Skeletal muscle satellite cell (primary cell): ENCODE results near the gene KIF5A.
A peak's percentile ranks its signal among the peaks of the same experiment; 100 is the strongest.

ENCODE experiments used
- H3K27me3 ChIP-seq: 2 replicates; pipeline ENCODE4 v1.7.0; 2013; ENCODE audit warnings: low read length; ENCODE audit not compliant: control insufficient read depth, insufficient read depth
- H3K36me3 ChIP-seq: 2 replicates; pipeline ENCODE4 v1.7.0; 2013; ENCODE audit warnings: mild to moderate bottlenecking, control low read depth, low read length; ENCODE audit not compliant: insufficient read depth
- H3K4me1 ChIP-seq: 2 replicates; pipeline ENCODE4 v1.7.0; 2013; ENCODE audit warnings: low read length; ENCODE audit not compliant: control insufficient read depth, insufficient read depth
- H3K4me2 ChIP-seq: 2 replicates; pipeline ENCODE4 v1.7.0; 2013; ENCODE audit warnings: mild to moderate bottlenecking, low read length
- H3K4me3 ChIP-seq: 2 replicates; pipeline ENCODE4 v1.7.0; 2013; ENCODE audit warnings: low read length
- H3K9ac ChIP-seq: 2 replicates; pipeline ENCODE4 v1.7.0; 2013; ENCODE audit warnings: mild to moderate bottlenecking, low read depth, low read length, moderate library complexity
- H3K9me3 ChIP-seq: replicated peaks from 2 replicates; pipeline ENCODE4 v1.7.0; 2013; ENCODE audit warnings: mild to moderate bottlenecking, control low read depth, low read length

The KIF5A gene

GRCh38 chr12:57521525-57522010 lies 28.3 kb upstream of the KIF5A start:
- Histone ChIP-seq H3K4me2 (peak overlapping the region; percentile 82), H3K4me1 (peaks cover 58% of the 10 kb centered on the region), H3K9ac (peak overlapping the region; percentile 77), H3K36me3 (peaks cover 52% of the 10 kb centered on the region), H3K27me3 (no peaks in the 10 kb centered on the region), H3K9me3 (no peaks in the 10 kb centered on the region), H3K4me3 (peak overlapping the region; percentile 85)

GRCh38 chr12:57522011-57522886 lies 27.6 kb upstream of the KIF5A start, which contains the start of gene MBD6:
Gene MBD6, plus strand, starts transcription at chr12:57522824. Its CDS starts 1,480 bp downstream, at chr12:57524304.
- Histone ChIP-seq H3K4me1 (peaks cover 57% of the 10 kb centered on the region), H3K9me3 (no peaks in the 10 kb centered on the region), H3K27me3 (no peaks in the 10 kb centered on the region), H3K4me3 (peak within 1 kb of the TSS; percentile 85), H3K36me3 (peaks cover 52% of the 10 kb centered on the region), H3K4me2 (peak within 1 kb of the TSS; percentile 92), H3K9ac (peak within 1 kb of the TSS; percentile 86)

GRCh38 chr12:57522887-57523705 lies 26.7 kb upstream of the KIF5A start:
- H3K9ac ChIP-seq = peak overlapping the region; percentile 86
- H3K9me3 ChIP-seq = no peaks in the 10 kb centered on the region
- peak overlapping the region; percentile 85 for H3K4me3 ChIP-seq
- H3K4me2 ChIP-seq = peak overlapping the region; percentile 92
- peaks cover 49% of the 10 kb centered on the region for H3K4me1 ChIP-seq
- no peaks in the 10 kb centered on the region for H3K27me3 ChIP-seq
- peaks cover 51% of the 10 kb centered on the region for H3K36me3 ChIP-seq

GRCh38 chr12:57523706-57524614 lies 25.9 kb upstream of the KIF5A start:
- peaks cover 41% of the 10 kb centered on the region for H3K4me1 ChIP-seq

GRCh38 chr12:57524814-57525614 lies 24.8 kb upstream of the KIF5A start:
- Histone ChIP-seq H3K36me3 (peaks cover 50% of the 10 kb centered on the region), H3K27me3 (no peaks in the 10 kb centered on the region), H3K4me1 (peaks cover 34% of the 10 kb centered on the region), H3K4me2 (peak overlapping the region; percentile 92), H3K9ac (peak overlapping the region; percentile 86), H3K9me3 (no peaks in the 10 kb centered on the region), H3K4me3 (peak overlapping the region; percentile 85)

More at GRCh38 chr12:57523706-57524614, 25.9 kb upstream of the KIF5A start:
- Histone ChIP-seq H3K4me3 (peak overlapping the region; percentile 85), H3K4me2 (peak overlapping the region; percentile 92), H3K9ac (peak overlapping the region; percentile 86), H3K9me3 (no peaks in the 10 kb centered on the region), H3K36me3 (peaks cover 53% of the 10 kb centered on the region), H3K27me3 (no peaks in the 10 kb centered on the region)

GRCh38 chr12:57525615-57526383 lies 24.0 kb upstream of the KIF5A start:
- H3K9ac ChIP-seq = no peak overlapping the region
- H3K4me1 ChIP-seq = peaks cover 33% of the 10 kb centered on the region
- H3K4me2 ChIP-seq = no peak overlapping the region
- no peak overlapping the region for H3K4me3 ChIP-seq
- H3K36me3 ChIP-seq = peaks cover 57% of the 10 kb centered on the region
- no peaks in the 10 kb centered on the region for H3K27me3 ChIP-seq
- no peaks in the 10 kb centered on the region for H3K9me3 ChIP-seq

- Histone ChIP-seq H3K9ac (no peak overlapping the region), H3K4me3 (no peak overlapping the region), H3K4me1 (peaks cover 25% of the 10 kb centered on the region), H3K27me3 (no peaks in the 10 kb centered on the region), H3K4me2 (no peak overlapping the region), H3K9me3 (no peaks in the 10 kb centered on the region), H3K36me3 (peaks cover 65% of the 10 kb centered on the region)
Observed at GRCh38 chr12:57526477-57527126, 23.2 kb upstream of the KIF5A start.

GRCh38 chr12:57527184-57527583 lies 22.7 kb upstream of the KIF5A start:
- Histone ChIP-seq H3K36me3 (peaks cover 71% of the 10 kb centered on the region), H3K4me3 (no peak overlapping the region), H3K9me3 (no peaks in the 10 kb centered on the region), H3K4me2 (no peak overlapping the region), H3K27me3 (no peaks in the 10 kb centered on the region), H3K9ac (no peak overlapping the region), H3K4me1 (peaks cover 19% of the 10 kb centered on the region)

GRCh38 chr12:57528176-57528575 lies 21.7 kb upstream of the KIF5A start:
- no peak overlapping the region for H3K9ac ChIP-seq
- no peak overlapping the region for H3K4me3 ChIP-seq
- peaks cover 18% of the 10 kb centered on the region for H3K4me1 ChIP-seq
- no peak overlapping the region for H3K4me2 ChIP-seq
- H3K9me3 ChIP-seq = no peaks in the 10 kb centered on the region
- H3K36me3 ChIP-seq = peaks cover 81% of the 10 kb centered on the region
- no peaks in the 10 kb centered on the region for H3K27me3 ChIP-seq
